ENCODE data around the gene ABCA12.

The ABCA12 gene

GRCh38 chr2:215144106-215144875 lies 5.9 kb upstream of the ABCA12 start:
- DNase-seq (ENCODE audit: low read depth), result no peak
- H3K4me3 ChIP-seq (ENCODE audit: low read depth, low read length), result no peak overlapping the region
- TF ChIP-seq, protein P1, sequence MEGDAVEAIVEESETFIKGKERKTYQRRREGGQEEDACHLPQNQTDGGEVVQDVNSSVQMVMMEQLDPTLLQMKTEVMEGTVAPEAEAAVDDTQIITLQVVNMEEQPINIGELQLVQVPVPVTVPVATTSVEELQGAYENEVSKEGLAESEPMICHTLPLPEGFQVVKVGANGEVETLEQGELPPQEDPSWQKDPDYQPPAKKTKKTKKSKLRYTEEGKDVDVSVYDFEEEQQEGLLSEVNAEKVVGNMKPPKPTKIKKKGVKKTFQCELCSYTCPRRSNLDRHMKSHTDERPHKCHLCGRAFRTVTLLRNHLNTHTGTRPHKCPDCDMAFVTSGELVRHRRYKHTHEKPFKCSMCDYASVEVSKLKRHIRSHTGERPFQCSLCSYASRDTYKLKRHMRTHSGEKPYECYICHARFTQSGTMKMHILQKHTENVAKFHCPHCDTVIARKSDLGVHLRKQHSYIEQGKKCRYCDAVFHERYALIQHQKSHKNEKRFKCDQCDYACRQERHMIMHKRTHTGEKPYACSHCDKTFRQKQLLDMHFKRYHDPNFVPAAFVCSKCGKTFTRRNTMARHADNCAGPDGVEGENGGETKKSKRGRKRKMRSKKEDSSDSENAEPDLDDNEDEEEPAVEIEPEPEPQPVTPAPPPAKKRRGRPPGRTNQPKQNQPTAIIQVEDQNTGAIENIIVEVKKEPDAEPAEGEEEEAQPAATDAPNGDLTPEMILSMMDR (IDR thresholded peaks at IDR 0.05; ENCODE audit: low read depth, low read length, missing control alignments), result no peak
- in situ Hi-C loops (cut with HindIII; ENCODE audit: low sequenced_read_pairs), result no loop called here

DNA sequence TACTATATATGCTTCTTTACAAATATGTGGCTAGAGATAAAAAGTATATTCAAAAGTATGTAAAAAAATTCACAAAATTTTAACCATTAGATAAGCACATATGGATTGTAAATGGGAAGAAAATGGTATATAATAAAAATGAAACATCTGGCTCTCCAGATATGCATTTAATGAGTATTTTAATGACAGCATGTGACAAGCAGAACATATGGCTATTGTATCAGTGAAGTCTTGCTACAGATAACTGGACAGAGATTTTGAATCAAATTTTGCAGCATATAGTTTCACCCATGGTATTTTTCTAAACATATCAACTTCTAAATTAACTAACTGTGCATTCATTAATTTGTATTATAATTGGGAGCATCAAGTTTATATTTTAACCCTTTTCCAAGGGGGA lies 5.0 kb upstream of the ABCA12 start:
- DNase-seq (ENCODE audit: low read depth), result no peak
- no peak overlapping the region for H3K4me3 ChIP-seq (ENCODE audit: low read depth, low read length)
- TF ChIP-seq, protein P1 (IDR thresholded peaks at IDR 0.05; ENCODE audit: low read depth, low read length, missing control alignments), result no peak
- in situ Hi-C loops (cut with HindIII; ENCODE audit: low sequenced_read_pairs), result no loop called here

- no peak overlapping the region for H3K4me3 ChIP-seq (ENCODE audit: low read depth, low read length)
- TF ChIP-seq, protein P1 (IDR thresholded peaks at IDR 0.05; ENCODE audit: low read depth, low read length, missing control alignments), result no peak
- DNase-seq (ENCODE audit: low read depth), result no peak
- in situ Hi-C loops (cut with HindIII; ENCODE audit: low sequenced_read_pairs), result no loop called here
Observed at GRCh38 chr2:215141706-215142105, 3.3 kb upstream of the ABCA12 start.

- in situ Hi-C loops (cut with HindIII; ENCODE audit: low sequenced_read_pairs), result no loop called here
- no peak for DNase-seq (ENCODE audit: low read depth)
- TF ChIP-seq, protein P1 (IDR thresholded peaks at IDR 0.05; ENCODE audit: low read depth, low read length, missing control alignments), result no peak
- H3K4me3 ChIP-seq (ENCODE audit: low read depth, low read length), result no peak overlapping the region
Observed at GRCh38 chr2:215140166-215140707, 1.8 kb upstream of the ABCA12 start.

- no peak overlapping the region for H3K4me3 ChIP-seq (ENCODE audit: low read depth, low read length)
- in situ Hi-C loops (cut with HindIII; ENCODE audit: low sequenced_read_pairs), result no loop called here
- peak; percentile 36 for DNase-seq (ENCODE audit: low read depth)
- TF ChIP-seq, protein P1 (IDR thresholded peaks at IDR 0.05; ENCODE audit: low read depth, low read length, missing control alignments), result no peak
Observed at GRCh38 chr2:215137741-215138340, 585 bp downstream of the ABCA12 start.

- no peak for DNase-seq (ENCODE audit: low read depth)
- TF ChIP-seq, protein P1 (IDR thresholded peaks at IDR 0.05; ENCODE audit: low read depth, low read length, missing control alignments), result no peak
- H3K4me3 ChIP-seq (ENCODE audit: low read depth, low read length), result no peak overlapping the region
- in situ Hi-C loops (cut with HindIII; ENCODE audit: low sequenced_read_pairs), result no loop called here
Observed at GRCh38 chr2:215137329-215137686, 1.1 kb downstream of the ABCA12 start.

All from astrocyte of the cerebellum (primary cell).